ENCODE data around the gene MAP3K19. TPM values are rescaled to one million over a fixed set of nuclear protein-coding genes. Genes with fewer than 3 reads are reported as not detected.

The MAP3K19 gene
- total and polyA plus RNA-seq, 2 of the 8 experiments (the other 6 are each of a cell fraction or from before 2014, with no cell fraction given) = not detected

DNA sequence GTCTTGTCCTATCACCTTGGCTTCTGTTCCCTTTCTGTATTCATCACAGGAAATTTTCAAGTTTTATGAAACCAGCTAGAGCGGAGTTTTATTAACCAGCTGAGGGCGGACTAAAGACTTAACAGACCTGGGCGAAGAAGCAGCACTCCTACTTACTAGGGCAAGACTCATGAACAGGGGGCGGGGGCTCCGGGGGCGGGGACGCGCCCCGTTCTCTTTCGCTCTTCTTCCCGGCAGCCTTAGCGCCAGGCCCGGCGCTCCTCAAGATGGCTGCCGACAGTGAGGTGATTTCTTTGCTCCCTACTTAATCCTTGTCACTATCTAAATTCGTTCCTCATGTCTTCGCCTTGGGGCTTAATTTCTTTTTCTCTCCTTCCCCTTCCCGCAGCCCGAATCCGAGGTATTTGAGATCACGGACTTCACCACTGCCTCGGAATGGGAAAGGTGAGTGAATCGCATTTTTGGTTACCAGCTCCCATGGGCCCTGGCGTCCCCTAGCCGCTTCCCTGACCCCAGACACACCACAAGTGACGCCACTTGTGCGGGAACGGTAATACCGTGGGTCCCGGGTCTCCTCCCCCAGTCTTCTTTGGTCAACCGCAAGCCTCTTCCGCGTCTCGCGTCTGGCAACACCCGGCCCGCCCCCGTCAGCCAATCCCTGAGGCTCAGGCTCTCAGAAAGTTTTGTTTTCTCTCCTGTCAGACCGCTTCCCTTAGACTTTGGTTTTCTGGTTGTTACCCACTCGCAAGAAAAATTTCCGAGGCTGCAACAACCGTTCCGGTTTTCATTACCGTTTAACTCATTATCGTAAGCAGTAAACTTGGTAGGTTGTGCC, 5.0 kb upstream of the MAP3K19 start, which contains the start of gene RAB3GAP1 (continued):
- TF ChIP-seq, protein P1, sequence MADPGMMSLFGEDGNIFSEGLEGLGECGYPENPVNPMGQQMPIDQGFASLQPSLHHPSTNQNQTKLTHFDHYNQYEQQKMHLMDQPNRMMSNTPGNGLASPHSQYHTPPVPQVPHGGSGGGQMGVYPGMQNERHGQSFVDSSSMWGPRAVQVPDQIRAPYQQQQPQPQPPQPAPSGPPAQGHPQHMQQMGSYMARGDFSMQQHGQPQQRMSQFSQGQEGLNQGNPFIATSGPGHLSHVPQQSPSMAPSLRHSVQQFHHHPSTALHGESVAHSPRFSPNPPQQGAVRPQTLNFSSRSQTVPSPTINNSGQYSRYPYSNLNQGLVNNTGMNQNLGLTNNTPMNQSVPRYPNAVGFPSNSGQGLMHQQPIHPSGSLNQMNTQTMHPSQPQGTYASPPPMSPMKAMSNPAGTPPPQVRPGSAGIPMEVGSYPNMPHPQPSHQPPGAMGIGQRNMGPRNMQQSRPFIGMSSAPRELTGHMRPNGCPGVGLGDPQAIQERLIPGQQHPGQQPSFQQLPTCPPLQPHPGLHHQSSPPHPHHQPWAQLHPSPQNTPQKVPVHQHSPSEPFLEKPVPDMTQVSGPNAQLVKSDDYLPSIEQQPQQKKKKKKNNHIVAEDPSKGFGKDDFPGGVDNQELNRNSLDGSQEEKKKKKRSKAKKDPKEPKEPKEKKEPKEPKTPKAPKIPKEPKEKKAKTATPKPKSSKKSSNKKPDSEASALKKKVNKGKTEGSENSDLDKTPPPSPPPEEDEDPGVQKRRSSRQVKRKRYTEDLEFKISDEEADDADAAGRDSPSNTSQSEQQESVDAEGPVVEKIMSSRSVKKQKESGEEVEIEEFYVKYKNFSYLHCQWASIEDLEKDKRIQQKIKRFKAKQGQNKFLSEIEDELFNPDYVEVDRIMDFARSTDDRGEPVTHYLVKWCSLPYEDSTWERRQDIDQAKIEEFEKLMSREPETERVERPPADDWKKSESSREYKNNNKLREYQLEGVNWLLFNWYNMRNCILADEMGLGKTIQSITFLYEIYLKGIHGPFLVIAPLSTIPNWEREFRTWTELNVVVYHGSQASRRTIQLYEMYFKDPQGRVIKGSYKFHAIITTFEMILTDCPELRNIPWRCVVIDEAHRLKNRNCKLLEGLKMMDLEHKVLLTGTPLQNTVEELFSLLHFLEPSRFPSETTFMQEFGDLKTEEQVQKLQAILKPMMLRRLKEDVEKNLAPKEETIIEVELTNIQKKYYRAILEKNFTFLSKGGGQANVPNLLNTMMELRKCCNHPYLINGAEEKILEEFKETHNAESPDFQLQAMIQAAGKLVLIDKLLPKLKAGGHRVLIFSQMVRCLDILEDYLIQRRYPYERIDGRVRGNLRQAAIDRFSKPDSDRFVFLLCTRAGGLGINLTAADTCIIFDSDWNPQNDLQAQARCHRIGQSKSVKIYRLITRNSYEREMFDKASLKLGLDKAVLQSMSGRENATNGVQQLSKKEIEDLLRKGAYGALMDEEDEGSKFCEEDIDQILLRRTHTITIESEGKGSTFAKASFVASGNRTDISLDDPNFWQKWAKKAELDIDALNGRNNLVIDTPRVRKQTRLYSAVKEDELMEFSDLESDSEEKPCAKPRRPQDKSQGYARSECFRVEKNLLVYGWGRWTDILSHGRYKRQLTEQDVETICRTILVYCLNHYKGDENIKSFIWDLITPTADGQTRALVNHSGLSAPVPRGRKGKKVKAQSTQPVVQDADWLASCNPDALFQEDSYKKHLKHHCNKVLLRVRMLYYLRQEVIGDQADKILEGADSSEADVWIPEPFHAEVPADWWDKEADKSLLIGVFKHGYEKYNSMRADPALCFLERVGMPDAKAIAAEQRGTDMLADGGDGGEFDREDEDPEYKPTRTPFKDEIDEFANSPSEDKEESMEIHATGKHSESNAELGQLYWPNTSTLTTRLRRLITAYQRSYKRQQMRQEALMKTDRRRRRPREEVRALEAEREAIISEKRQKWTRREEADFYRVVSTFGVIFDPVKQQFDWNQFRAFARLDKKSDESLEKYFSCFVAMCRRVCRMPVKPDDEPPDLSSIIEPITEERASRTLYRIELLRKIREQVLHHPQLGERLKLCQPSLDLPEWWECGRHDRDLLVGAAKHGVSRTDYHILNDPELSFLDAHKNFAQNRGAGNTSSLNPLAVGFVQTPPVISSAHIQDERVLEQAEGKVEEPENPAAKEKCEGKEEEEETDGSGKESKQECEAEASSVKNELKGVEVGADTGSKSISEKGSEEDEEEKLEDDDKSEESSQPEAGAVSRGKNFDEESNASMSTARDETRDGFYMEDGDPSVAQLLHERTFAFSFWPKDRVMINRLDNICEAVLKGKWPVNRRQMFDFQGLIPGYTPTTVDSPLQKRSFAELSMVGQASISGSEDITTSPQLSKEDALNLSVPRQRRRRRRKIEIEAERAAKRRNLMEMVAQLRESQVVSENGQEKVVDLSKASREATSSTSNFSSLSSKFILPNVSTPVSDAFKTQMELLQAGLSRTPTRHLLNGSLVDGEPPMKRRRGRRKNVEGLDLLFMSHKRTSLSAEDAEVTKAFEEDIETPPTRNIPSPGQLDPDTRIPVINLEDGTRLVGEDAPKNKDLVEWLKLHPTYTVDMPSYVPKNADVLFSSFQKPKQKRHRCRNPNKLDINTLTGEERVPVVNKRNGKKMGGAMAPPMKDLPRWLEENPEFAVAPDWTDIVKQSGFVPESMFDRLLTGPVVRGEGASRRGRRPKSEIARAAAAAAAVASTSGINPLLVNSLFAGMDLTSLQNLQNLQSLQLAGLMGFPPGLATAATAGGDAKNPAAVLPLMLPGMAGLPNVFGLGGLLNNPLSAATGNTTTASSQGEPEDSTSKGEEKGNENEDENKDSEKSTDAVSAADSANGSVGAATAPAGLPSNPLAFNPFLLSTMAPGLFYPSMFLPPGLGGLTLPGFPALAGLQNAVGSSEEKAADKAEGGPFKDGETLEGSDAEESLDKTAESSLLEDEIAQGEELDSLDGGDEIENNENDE (IDR thresholded peaks at IDR 0.05; ENCODE audit: insufficient replicate concordance, low read length) = no peak
- TF ChIP-seq, protein P2, sequence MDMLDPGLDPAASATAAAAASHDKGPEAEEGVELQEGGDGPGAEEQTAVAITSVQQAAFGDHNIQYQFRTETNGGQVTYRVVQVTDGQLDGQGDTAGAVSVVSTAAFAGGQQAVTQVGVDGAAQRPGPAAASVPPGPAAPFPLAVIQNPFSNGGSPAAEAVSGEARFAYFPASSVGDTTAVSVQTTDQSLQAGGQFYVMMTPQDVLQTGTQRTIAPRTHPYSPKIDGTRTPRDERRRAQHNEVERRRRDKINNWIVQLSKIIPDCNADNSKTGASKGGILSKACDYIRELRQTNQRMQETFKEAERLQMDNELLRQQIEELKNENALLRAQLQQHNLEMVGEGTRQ (IDR thresholded peaks at IDR 0.05; ENCODE audit: low read length) = no peak
- no peak for TF ChIP-seq GTF2F1 (IDR thresholded peaks at IDR 0.05; ENCODE audit: borderline replicate concordance, low read depth, low read length)
- TF ChIP-seq JUND (IDR thresholded peaks at IDR 0.05; ENCODE audit: low read length) = no peak
- no peak for TF ChIP-seq EP300 (IDR thresholded peaks at IDR 0.05; ENCODE audit: borderline replicate concordance in 1 of 2, low read depth in 2 of 2, low read length in 2 of 2)
- peak; percentile 92 for TF ChIP-seq PHF8 (conservative IDR thresholded peaks at IDR 0.05; ENCODE audit: low read depth, low read length)
- peak; percentile 84 for TF ChIP-seq KDM5A (IDR thresholded peaks at IDR 0.05; ENCODE audit: low read length)
- no peak for TF ChIP-seq RAD21 (IDR thresholded peaks at IDR 0.05 in 1 of 2, conservative IDR thresholded peaks at IDR 0.05 in 1 of 2; ENCODE audit: low read depth in 2 of 2, low read length in 2 of 2)

Measured in H1 (cell line).